HFFc6 (cell line): ENCODE results near the gene CGB2. TPM values are rescaled to one million over a fixed set of nuclear protein-coding genes. Genes with fewer than 3 reads are reported as not detected.

Experiments
- DNase-seq: peaks from one replicate; pipeline ENCODE4 v3.0.0-alpha.2; 2018
- H3K27ac Mint-ChIP-seq: 2 replicates; pipeline ENCODE4 v1.8.0; 2020; ENCODE audit warnings: mild to moderate bottlenecking, mixed read lengths
- H3K27me3 Mint-ChIP-seq: 2 replicates; pipeline ENCODE4 v1.8.0; 2021; ENCODE audit warnings: mild to moderate bottlenecking, moderate library complexity, mixed read lengths; ENCODE audit not compliant: insufficient read depth
- H3K36me3 Mint-ChIP-seq: 2 replicates; pipeline ENCODE4 v1.8.0; 2021; ENCODE audit warnings: low read depth, mixed read lengths
- H3K4me1 Mint-ChIP-seq: 2 replicates; pipeline ENCODE4 v1.8.0; 2020; ENCODE audit warnings: low read depth, mixed read lengths
- H3K4me3 Mint-ChIP-seq: 2 replicates; pipeline ENCODE4 v1.8.0; 2020; ENCODE audit warnings: mild to moderate bottlenecking, moderate library complexity, mixed read lengths
- H3K9me3 Mint-ChIP-seq: 2 replicates; pipeline ENCODE4 v1.8.0; 2020; ENCODE audit warnings: mild to moderate bottlenecking, mixed read lengths
- CTCF ChIP-seq: fragments of 200-600 bp; sonication (generic); IDR thresholded peaks from 2 replicates; pipeline ENCODE4 v1.5.0; 2021; ENCODE audit warnings: antibody characterized with exemption, mild to moderate bottlenecking
- total RNA-seq, 6 experiments: library from RNA; stranded (reverse); fragmentation: NEBNext Ultra II Directional; extraction: Animal tissue kit (Norgen Biotek cat#: 25700); gene quantifications; 2 replicates in 1 of 6; 3 replicates in 5 of 6; pipeline ENCODE4 v1.2.3, GENCODE V29; 2021

The CGB2 gene
- total RNA-seq, 6 experiments from 2014 or later = 0.55 TPM; not detected in 5

DNA sequence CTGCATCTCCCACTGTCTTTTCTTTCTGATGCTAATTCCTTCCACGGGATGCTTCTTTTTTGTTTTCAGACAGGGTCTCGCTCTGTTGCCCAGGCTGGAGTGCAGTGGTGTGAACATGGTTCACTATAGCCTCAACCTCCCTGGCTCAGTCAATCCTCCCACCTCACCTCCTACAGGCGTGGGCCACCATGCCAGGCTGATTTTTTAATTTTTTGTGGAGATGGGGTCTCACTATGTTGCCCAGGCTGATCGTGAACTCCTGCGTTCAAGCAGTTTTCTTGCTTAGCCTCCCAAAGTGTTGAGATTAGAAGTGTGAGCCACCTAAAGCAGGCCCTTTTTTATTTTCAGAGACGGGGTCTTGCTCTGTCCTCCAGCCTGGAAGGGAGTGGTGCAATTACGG, 43.4 kb upstream of the CGB2 start:
- no peaks in the 10 kb centered on the region for H3K9me3 Mint-ChIP-seq
- DNase-seq = no peak
- H3K4me3 Mint-ChIP-seq = no peak overlapping the region
- TF ChIP-seq CTCF = no peak
- H3K27me3 Mint-ChIP-seq = no peaks in the 10 kb centered on the region; the same call in 1 of the 2 replicates
- peaks cover 30% of the 10 kb centered on the region for H3K36me3 Mint-ChIP-seq
- H3K27ac Mint-ChIP-seq = no peak overlapping the region
- H3K4me1 Mint-ChIP-seq = peaks cover 13% of the 10 kb centered on the region

GRCh38 chr19:48988860-48989259, 42.8 kb upstream of the CGB2 start:
- Mint-ChIP-seq H3K27ac (no peak overlapping the region), H3K27me3 (peaks cover 2% of the 10 kb centered on the region; the same call in 1 of the 2 replicates), H3K9me3 (no peaks in the 10 kb centered on the region), H3K4me3 (no peak overlapping the region), H3K36me3 (peaks cover 29% of the 10 kb centered on the region), H3K4me1 (peaks cover 13% of the 10 kb centered on the region)
- no peak for DNase-seq
- no peak for TF ChIP-seq CTCF

DNA sequence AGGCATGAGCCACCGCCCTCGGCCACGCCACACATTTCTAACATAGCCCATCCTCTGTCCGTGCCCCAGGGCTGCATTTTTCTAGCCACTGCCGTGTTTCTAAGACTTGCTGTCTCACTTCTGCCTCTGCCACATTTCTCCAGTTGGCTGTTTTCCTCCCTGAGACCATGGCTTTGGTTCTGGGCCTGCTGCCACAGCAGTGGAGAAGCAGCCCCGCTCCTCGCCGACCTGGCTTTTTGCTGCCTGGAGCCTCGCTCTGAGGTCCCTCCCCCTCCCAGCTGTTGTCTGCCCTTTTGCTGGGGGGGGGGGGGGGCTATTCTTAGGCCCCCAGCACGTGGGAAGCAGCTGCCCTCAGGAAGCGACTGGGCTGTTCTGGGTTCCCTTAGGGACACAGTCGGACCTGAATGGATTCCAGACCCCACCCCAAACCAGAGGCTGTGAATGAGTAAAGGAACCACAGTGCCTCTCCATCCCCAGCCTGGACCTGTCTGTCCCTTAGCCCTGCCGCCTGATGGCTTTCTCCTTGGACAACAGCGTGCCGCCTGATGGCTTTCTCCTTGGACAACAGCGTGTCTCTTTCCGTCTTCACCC, 41.9 kb upstream of the CGB2 start:
- Mint-ChIP-seq H3K9me3 (no peaks in the 10 kb centered on the region), H3K4me3 (no peak overlapping the region)
- no peak for DNase-seq

DNA sequence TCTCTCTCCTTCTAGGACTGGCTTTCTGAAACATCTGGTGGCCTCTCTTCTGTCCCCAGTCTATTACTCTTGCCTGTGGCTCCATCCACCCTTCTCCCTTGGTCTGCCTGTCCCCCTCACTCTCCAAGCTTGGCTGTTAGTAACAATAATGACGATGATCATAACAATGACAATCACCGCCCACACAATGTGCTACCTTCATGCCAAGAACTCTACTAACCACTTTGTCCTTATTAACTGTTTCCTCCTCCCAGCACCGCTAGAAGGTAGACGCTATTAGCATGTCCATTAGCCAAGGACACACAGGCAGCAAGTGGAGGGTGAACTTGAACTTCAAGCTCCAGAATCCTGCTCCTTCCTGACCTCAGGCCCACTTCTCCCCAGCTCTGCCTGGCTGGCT, 41.3 kb upstream of the CGB2 start:
- peaks cover 2% of the 10 kb centered on the region; the same call in 1 of the 2 replicates for H3K27me3 Mint-ChIP-seq
- TF ChIP-seq CTCF = no peak
- no peaks in the 10 kb centered on the region for H3K9me3 Mint-ChIP-seq
- DNase-seq = no peak
- no peak overlapping the region for H3K4me3 Mint-ChIP-seq
- H3K36me3 Mint-ChIP-seq = peaks cover 34% of the 10 kb centered on the region
- peaks cover 29% of the 10 kb centered on the region for H3K4me1 Mint-ChIP-seq
- peak overlapping the region; percentile 28; the same call in 1 of the 2 replicates for H3K27ac Mint-ChIP-seq

More for the DNA sequence above, 41.9 kb upstream of the CGB2 start:
- Mint-ChIP-seq H3K36me3 (peaks cover 34% of the 10 kb centered on the region), H3K27ac (peak overlapping the region; percentile 28; the same call in 1 of the 2 replicates), H3K27me3 (peaks cover 2% of the 10 kb centered on the region; the same call in 1 of the 2 replicates), H3K4me1 (peaks cover 23% of the 10 kb centered on the region)
- TF ChIP-seq CTCF = no peak

GRCh38 chr19:48991011-48991609, 40.6 kb upstream of the CGB2 start:
- Mint-ChIP-seq H3K9me3 (no peaks in the 10 kb centered on the region), H3K27ac (peak overlapping the region; percentile 40)

More at GRCh38 chr19:48991011-48991609, 40.6 kb upstream of the CGB2 start:
- Mint-ChIP-seq H3K27me3 (peaks cover 2% of the 10 kb centered on the region; the same call in 1 of the 2 replicates), H3K4me1 (peaks cover 30% of the 10 kb centered on the region), H3K36me3 (peaks cover 35% of the 10 kb centered on the region), H3K4me3 (peak overlapping the region; percentile 99; the same call in 1 of the 2 replicates)
- no peak for DNase-seq
- TF ChIP-seq CTCF = no peak
